GM10847 (cell line): ENCODE data around the gene APBA2.

Source experiments
- POLR2A ChIP-seq: IDR thresholded peaks from 2 replicates; pipeline ENCODE4 v1.6.1; 2011; ENCODE audit not compliant: insufficient read length; ENCODE audit errors: extremely low read depth

APBA2 gene

DNA sequence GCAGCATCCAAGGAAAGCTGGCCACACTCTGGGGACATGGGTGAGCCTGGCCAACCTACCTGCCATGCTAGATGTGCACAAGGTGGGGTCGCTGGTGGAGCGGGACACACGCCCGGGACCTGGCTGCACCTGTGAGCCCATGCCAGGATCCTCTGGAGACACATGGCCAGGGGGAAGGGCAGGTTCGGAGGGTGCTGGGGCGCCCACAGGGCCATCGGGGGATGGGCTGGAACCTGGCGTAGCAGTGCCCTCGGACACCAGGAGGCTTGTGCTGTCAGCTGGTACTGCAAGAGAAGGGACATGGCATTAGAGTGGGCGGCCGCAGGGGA, 240.4 kb downstream of the APBA2 start:
- TF ChIP-seq POLR2A = no peak

- TF ChIP-seq POLR2A = no peak
These were observed 241.2 kb downstream of the APBA2 start for GRCh38 chr15:29126821-29127461.

- TF ChIP-seq POLR2A = no peak
These were observed 242.0 kb downstream of the APBA2 start for GRCh38 chr15:29127506-29128430.

GRCh38 chr15:29128671-29129070, 242.9 kb downstream of the APBA2 start:
- TF ChIP-seq POLR2A = no peak

DNA sequence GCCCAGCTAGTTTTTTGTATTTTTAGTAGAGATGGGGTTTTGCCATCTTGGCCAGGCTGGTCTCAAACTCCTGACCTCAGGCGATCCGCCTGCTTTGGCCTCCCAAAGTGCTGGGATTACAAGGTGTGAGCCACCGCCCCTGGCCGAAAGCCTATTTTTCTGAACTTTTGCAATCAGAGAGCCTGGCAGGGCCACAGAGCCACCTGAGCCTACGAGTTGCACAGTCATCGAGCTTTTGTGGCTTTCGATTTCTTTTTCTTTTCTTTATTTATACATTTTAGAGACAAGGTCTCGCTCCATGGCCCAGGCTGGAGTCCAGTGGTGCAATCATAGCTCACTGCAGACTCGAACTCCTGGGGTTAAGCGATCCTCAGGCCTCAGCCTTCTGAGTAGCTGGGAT, 243.4 kb downstream of the APBA2 start:
- no peak for TF ChIP-seq POLR2A

DNA sequence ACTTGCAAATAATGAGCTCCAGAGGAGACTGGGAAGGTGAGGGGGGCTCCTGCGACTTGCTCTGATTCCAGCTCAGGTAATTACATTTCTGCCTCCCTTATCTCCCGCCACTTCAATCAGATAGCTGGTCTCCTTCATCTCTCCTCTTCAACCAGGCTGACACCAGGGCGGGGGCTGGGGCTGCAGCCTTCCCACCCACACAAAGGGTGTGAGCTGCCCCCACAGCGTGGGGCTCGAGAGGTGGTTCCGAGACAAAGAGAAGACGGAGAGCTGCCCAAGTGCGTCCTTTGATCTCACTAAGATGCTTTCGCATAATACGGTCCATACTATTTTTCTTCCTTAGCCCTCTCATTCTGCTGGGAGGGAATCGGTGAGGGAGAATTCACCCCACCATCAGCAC, 244.2 kb downstream of the APBA2 start:
- no peak for TF ChIP-seq POLR2A

DNA sequence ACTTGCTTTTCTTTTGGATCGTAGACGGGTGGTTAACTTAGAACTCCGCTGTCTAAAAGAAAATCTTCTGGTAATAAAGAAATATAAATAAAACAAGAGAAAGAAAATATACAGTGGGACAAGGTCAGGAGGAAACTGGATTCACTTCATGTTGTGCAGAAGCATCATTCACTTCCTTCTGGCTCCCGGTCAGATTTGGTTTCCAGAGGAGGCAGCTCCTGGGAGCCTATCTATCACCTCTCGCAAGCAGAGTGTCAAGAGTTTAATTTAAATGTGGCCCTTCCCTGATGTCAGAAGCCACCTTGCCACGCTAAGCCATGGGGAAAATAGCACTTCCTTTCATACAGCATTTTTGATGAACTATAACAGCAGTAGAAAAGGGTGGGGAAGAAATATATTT, 244.7 kb downstream of the APBA2 start:
- no peak for TF ChIP-seq POLR2A

DNA sequence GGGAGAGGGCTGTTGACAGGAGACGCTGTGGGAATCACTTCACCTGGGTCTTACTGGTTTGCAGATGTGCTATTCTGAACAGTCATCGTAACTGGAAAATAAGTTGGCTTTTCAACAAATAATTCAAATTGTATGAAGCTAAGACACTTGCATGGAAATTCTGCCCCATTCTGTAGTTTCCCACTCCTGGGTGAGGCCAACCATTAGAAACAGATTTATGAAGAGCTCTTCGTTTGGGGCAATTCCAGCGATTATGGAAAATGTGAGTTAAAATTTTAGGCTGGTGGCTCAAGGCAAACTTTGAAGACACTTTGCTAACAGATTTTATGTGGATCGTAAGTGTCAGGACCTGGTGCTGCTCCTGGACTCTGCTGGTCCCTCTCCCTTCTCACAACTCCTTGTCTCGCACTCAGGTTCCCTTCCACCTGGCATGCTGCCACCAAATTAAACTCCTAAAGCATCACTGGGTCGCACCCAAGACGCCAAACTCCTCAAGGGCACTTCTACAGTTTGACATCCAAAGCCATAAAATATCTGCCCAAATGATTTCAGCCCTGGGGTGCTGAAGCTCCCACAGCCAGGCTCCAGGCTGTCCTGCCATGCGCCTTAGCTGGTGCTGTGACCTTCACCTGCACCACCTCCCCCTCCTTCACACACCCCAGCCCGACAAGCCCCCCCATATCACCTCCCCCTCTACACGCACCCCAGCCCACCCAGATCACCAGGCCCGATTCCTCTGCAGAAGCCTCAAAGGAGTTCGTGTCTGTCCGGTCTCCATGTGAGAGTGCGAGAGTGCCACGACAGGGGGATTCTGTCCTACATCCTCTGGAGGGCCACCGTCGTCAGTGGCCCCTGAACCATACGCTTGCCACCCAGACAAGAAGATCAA, 245.4 kb downstream of the APBA2 start:
- TF ChIP-seq POLR2A = no peak

DNA sequence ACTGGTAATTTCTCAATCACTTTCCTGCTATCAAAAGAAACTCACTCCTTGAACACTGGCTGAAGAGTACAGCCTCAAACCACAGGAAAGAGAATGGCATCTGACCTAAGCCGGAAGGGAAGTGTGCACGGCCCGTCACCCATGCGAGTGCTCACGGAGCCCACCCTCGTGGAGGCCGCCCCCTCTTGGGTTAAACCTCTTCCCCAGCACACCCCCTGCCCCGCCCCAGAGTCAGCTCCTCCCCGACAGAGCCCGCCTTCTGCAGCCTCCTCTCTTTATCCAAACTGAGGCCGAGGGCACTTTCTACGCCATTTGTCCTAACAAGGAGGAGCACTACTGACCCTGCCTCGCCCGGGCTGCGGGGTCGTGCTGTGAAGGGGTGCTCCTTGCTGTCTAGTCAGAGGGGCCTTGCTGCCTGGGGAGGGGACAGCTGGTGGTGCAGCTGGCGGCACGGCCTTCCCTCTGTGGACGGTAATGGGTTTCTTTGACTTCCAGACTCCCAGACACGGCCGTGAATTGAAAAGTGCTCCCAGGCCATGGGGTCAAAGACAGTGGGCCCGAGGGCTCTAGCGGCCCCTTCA, 246.2 kb downstream of the APBA2 start:
- no peak for TF ChIP-seq POLR2A

DNA sequence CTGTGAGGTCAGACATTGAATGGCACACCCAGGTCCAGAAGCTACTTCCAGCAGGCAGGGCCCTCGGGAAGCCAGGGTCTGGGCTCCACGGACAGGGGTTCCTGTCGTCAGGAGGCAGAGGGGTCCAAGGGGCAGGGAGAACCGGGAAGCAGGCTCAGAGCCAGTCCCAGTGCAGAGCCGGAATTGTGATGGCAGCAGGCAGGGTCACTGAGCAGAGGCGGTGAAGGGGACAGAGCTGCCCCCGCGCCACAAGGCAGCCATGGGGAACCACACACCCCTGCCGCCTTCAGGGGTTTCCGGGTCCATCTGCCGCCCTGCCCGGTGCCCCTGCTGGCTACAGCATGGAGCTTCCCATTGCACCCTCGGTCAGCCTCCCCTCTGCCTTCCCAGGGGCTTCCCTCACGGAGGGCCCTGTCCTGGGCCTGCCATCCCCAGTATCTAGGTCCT, 247.0 kb downstream of the APBA2 start:
- TF ChIP-seq POLR2A = no peak

- no peak for TF ChIP-seq POLR2A
These were observed 247.5 kb downstream of the APBA2 start for GRCh38 chr15:29133321-29133720.

DNA sequence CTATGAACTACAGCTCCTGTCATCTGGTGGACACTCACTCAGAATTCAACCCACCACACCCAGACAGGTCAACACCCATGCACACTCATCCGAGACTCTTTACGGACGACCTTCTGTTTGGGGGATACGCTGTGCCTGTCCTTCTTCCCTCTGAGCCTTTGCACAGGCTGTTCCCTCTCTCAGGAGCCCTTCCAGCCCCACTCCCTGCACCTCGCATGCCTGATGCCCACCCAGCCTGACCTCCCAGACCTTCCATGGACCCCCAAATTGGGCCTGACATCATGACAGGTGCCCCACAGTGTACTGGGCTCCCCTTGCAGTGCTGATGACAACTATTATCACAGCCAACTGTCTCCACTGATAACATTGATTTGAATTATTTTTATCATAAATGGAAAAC, 248.0 kb downstream of the APBA2 start:
- TF ChIP-seq POLR2A = no peak

GRCh38 chr15:29134239-29134638, 248.5 kb downstream of the APBA2 start:
- TF ChIP-seq POLR2A = no peak

- no peak for TF ChIP-seq POLR2A
These were observed 249.0 kb downstream of the APBA2 start for GRCh38 chr15:29134641-29135308.

DNA sequence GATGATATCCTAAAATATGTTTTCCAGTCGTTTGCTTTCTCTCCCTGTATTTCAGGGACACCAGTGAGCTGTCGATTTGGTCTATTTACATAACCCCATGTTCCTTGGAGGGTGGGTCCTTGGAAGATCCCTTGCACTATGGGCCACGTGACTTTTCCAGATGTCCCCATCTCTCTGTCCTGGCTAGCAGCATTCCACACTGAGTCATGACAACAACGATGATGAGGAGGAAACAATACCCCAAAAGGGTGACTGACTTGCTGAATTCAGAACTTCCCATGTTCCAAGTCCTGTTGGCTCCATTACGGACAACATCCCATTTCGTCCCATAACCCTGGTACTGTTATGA, 249.5 kb downstream of the APBA2 start:
- TF ChIP-seq POLR2A = no peak
